Kidney epithelial cell (primary cell): ENCODE measurements around the gene KEAP1. TPM values are rescaled to one million over a fixed set of nuclear protein-coding genes. Genes with fewer than 3 reads are reported as not detected.
"Not testable (repeated sequence)": the region's sequence is repeated elsewhere in the genome, so short reads cannot be mapped to it uniquely, and the experiment has no call there.

Experiments used
- DNase-seq: peaks from one replicate; pipeline ENCODE4 v3.0.0-alpha.2; 2010; ENCODE audit warnings: low read depth
- H3K27me3 ChIP-seq: 2 replicates; pipeline ENCODE4 v1.6.0; 2011; ENCODE audit warnings: low read length; ENCODE audit not compliant: control insufficient read depth, insufficient read depth
- H3K36me3 ChIP-seq: 2 replicates; pipeline ENCODE4 v1.5.1; 2011; ENCODE audit warnings: low read length; ENCODE audit not compliant: control insufficient read depth, insufficient read depth
- H3K4me3 ChIP-seq: 2 replicates; pipeline ENCODE4 v1.5.1; 2011; ENCODE audit warnings: low read depth, mild to moderate bottlenecking, control low read depth, low read length
- CTCF ChIP-seq: IDR thresholded peaks from 2 replicates; pipeline ENCODE4 v1.5.1; 2011; ENCODE audit warnings: mild to moderate bottlenecking, moderate library complexity, low read length, control low read depth, inconsistent platforms; ENCODE audit not compliant: insufficient read depth, poor library complexity, severe bottlenecking
- total RNA-seq: library from RNA; depleted of rRNA; stranded (reverse); fragments of >200 nt; gene quantifications from 2 replicates; pipeline ENCODE4 v1.2.3, GENCODE V29; 2015

Gene KEAP1
- total RNA-seq, 1 donor from 2014 or later = 49.2 TPM

GRCh38 chr19:10461047-10461949 is 41.9 kb downstream of the KEAP1 start:
- Histone ChIP-seq H3K36me3 (no peaks in the 10 kb centered on the region), H3K4me3 (peak overlapping the region; percentile 42), H3K27me3 (no peaks in the 10 kb centered on the region)
- DNase-seq = peak; percentile 51
- TF ChIP-seq CTCF = no peak

- Histone ChIP-seq H3K4me3 (no peak overlapping the region), H3K36me3 (no peaks in the 10 kb centered on the region), H3K27me3 (no peaks in the 10 kb centered on the region)
- no peak for DNase-seq
- no peak for TF ChIP-seq CTCF
Measured at GRCh38 chr19:10460714-10461046, 42.5 kb downstream of the KEAP1 start.

GRCh38 chr19:10458733-10459132 is 44.4 kb downstream of the KEAP1 start:
- not testable (repeated sequence) for DNase-seq, H3K36me3 ChIP-seq, H3K4me3 ChIP-seq, H3K27me3 ChIP-seq

- no peak for DNase-seq
- Histone ChIP-seq H3K27me3 (peaks cover 9% of the 10 kb centered on the region), H3K4me3 (no peak overlapping the region), H3K36me3 (no peaks in the 10 kb centered on the region)
- TF ChIP-seq CTCF = no peak
Measured at GRCh38 chr19:10454267-10454666, 48.9 kb downstream of the KEAP1 start.

- no peak overlapping the region for H3K4me3 ChIP-seq
Measured at GRCh38 chr19:10453852-10454251, 49.3 kb downstream of the KEAP1 start.

More at GRCh38 chr19:10453852-10454251, 49.3 kb downstream of the KEAP1 start:
- no peak for DNase-seq
- Histone ChIP-seq H3K27me3 (peaks cover 9% of the 10 kb centered on the region), H3K36me3 (no peaks in the 10 kb centered on the region)
- no peak for TF ChIP-seq CTCF
